WI38 (cell line): ENCODE results near the gene TBX18.

Source experiments
- H3K4me3 ChIP-seq: 2 replicates; pipeline ENCODE4 v1.5.1; 2011; ENCODE audit warnings: low read depth, mild to moderate bottlenecking, control low read depth, low read length
- TF ChIP-seq, protein P1 (sequence below): IDR thresholded peaks from 2 replicates; pipeline ENCODE4 v1.5.1; 2012; ENCODE audit warnings: low read depth, mild to moderate bottlenecking, control low read depth, low read length

TBX18 gene

GRCh38 chr6:84643778-84644177 lies 120.6 kb downstream of the TBX18 start:
- TF ChIP-seq, protein P1, sequence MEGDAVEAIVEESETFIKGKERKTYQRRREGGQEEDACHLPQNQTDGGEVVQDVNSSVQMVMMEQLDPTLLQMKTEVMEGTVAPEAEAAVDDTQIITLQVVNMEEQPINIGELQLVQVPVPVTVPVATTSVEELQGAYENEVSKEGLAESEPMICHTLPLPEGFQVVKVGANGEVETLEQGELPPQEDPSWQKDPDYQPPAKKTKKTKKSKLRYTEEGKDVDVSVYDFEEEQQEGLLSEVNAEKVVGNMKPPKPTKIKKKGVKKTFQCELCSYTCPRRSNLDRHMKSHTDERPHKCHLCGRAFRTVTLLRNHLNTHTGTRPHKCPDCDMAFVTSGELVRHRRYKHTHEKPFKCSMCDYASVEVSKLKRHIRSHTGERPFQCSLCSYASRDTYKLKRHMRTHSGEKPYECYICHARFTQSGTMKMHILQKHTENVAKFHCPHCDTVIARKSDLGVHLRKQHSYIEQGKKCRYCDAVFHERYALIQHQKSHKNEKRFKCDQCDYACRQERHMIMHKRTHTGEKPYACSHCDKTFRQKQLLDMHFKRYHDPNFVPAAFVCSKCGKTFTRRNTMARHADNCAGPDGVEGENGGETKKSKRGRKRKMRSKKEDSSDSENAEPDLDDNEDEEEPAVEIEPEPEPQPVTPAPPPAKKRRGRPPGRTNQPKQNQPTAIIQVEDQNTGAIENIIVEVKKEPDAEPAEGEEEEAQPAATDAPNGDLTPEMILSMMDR: no peak

DNA sequence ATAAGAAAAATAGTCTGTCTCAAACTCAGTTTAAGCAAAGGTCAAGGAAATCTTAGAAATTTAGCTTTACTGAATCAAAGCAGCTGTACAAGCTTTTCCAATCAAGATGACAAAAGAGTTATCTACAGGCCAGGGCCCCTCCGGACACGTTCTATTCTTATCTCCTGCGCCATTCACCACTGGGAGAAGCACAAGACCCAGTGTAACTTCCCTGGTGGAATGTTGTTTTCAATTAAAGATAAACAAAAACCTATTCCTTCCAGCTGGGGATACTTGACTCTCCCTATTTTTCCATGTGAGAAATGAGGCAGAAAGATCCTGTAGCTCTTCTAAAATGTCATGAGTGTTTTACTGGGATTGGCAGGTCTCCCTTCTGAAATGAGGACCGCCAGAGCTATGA lies 123.3 kb downstream of the TBX18 start:
- TF ChIP-seq, protein P1: no peak
- no peak overlapping the region for H3K4me3 ChIP-seq

More at GRCh38 chr6:84643778-84644177, 120.6 kb downstream of the TBX18 start:
- H3K4me3 ChIP-seq: no peak overlapping the region

- TF ChIP-seq, protein P1: no peak
- H3K4me3 ChIP-seq: no peak overlapping the region
Measured at GRCh38 chr6:84639396-84639795, 125.0 kb downstream of the TBX18 start.

GRCh38 chr6:84638286-84638685 lies 126.1 kb downstream of the TBX18 start:
- TF ChIP-seq, protein P1: no peak

More at GRCh38 chr6:84638286-84638685, 126.1 kb downstream of the TBX18 start:
- H3K4me3 ChIP-seq: no peak overlapping the region
